MV-4-11 (cell line): Measurements from ENCODE around the gene ETS1.
A peak's percentile ranks its signal among the peaks of the same experiment; 100 is the strongest.

ENCODE experiments used
- DNase-seq: peaks from one replicate; lab custom pipeline; 2025; lab: John Stamatoyannopoulos, UW

ETS1 gene

DNA sequence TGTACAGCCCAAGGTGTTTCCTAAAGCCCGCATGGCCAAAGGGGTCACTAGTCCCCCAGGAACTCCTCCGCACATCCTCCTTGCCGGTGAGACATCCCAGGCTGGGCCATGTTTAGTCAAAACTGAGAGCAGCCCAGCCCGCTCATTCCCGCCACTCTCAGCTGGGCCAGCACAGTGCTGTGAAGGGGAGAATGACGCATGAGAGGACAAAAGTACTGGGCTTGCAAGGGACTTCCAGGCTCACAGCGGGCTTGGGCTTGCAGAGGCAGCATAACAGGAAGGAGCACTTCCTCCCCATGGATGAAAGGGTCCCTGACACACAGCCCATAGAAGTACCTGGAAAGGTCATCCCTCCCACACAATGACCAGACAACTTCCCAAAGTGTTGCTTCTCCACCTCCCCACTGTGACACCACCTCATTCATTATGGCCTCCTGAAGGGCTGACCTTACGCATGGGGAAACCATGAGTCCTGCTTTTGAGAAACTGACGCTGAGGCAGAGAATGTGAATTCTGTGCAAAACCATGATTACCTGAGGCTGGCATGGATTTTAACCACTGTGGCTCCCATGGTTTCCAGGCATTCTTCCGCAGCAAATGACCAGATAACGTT lies 19.1 kb downstream of the ETS1 start:
- DNase-seq: no peak

DNA sequence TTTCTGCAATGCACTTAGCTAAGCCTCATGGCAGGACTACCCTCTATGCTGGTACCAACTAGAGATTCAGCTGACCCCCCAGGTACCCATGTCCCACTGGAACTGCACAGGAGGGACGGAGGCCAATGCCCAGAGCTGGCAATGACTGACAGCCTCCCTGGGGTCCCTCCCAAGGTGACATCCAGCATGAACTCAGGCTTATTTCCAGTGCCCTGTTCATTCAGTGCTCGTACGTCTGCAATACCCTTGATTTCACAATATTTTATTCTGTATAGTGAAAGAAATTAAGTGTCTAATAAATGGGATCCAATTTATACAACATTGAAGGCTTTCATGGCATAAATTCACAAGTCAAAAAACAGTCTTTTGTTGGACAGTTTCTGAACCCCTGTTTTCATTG lies 20.2 kb downstream of the ETS1 start:
- DNase-seq: no peak

- DNase-seq: peak; percentile 63
Observed at GRCh38 chr11:128565881-128566280, 21.5 kb downstream of the ETS1 start.

DNA sequence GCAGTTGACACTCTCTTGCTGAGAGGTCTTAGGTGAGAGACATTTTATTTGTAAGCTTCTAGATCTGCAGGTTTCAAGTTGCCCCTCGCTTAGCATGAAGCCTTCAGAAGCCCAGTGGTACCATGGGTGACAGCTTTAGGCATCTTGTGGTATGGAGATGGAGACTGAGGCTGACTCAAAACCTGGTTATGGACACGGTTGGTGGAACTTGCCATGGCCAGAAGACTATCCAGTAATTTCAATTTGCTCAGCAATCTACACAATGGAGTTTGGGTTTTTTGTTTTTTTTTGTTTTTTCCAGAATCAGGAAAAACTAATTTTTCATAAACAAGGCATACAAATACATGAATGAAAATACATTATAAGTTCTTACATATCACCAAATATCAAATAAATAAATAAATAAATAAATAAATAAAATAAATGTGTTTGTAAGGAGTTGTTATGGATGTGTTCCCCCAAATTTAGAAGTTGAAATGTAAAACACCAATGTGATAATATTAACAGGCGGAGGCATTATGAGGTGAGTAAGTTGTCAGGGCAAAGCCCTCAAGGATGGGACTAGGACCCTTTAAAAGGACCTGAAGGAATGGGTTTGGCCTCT lies 22.6 kb downstream of the ETS1 start:
- no peak for DNase-seq

DNA sequence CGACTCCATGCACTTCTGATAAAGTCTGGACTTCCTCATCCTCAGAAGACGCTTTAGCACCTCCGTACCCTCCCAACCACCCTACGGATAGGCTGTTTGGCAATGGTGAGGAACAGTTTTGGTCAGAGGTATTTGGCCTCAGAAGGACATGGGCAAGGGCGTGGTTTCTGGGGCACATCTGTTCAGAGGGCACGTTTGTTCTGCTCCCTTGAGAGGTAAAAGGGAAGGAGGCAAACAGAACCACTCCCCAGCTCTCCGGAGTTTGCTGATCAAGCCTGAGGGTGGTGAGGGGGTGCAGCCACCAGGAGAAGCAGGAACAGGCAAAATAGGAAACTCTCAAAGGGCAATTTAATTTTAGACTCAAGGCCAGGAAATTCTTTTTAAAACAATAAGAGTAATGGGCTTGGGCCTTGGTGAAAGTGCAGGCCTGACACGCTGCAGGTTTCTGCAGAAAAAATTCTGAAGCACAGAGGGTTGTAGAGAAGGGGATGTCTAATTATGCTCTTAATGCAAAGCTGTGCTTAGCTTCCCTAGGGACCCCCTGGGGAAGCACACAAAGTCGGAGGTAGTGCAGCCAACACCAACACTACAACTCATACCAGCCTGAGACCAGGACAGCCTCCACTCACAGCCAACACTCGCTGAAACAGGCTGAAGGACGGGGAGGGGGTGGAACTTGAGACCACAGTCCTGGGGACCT lies 23.3 kb downstream of the ETS1 start:
- no peak for DNase-seq

- no peak for DNase-seq
Observed at GRCh38 chr11:128563308-128563707, 24.1 kb downstream of the ETS1 start.

DNA sequence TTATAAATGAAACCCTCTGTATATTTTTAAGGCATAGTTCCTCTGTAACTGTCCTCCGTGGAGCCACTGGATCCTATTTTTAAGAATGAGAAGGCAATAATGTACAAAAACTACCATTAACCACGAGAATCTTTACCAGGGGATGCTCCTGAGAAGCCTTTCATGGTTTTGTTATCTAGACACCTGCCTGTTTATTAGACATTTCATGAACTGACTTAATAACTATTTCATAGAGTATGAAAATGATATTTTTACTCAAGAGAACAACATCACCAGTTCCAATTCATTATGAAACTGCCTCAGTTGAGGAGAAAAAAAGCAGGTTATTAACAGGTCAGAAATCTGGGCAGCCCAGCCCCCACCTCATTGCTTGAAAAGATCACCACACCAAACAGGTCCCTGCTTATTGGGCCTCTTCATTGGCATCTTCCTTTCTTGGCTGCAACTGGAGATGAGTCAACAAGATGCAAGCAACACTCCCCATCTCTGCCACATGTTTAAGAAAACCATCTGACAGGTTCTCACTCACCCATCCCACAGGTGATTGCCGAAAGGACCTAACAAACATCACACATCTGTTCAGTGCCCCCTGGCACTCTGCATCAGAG lies 27.8 kb downstream of the ETS1 start:
- no peak for DNase-seq

DNA sequence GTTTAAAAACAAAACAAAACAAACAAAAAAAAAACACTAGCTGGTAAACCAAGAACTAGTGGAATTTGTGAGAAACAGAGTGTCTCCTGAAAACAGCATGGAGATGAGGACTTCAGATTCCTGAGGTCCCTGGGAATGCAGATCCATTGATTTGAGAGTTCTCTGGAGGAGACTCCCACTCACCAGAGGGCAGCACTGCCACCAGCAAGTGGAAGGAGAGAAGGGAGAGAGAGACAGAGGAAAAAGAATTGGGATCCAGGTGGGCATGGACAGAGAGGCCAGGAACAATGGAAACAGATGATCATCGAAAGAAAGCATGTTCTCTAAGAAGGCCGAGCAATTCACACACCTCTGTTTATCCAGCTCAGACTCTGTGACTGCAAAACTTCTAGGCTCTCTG lies 31.8 kb downstream of the ETS1 start:
- no peak for DNase-seq

DNA sequence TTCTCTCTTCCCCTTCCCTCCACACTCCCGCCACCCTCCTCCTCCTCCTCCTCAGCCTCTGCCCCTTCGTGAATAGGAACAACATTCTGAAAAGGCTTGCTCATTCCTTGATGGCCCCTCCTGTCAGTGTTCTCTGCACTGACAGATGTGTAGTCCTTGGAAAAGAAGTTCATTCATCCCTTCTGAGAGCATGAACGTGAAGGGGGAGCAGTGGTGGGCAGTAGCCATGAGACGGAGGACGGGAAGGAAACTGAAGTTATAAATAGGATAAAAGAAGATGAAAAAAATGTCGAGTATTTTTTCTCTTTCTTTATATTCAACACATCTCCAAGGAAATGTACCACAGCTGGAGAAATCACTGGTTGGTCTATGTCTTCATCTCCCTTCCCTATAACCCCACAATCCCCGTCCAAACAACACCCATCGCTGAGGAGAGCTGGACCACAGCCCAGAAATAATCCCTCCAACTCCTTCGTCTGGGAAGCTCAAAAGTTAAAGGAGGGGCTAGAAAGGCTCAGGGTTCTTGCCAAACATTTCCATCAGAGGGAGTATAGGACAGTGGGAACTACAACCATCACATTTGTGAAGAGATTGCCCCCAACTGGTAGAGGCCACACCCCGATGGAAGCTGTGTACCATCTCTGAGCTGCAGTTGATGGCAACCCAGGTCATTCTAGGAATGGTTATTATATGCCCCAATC lies 33.5 kb downstream of the ETS1 start:
- no peak for DNase-seq

DNA sequence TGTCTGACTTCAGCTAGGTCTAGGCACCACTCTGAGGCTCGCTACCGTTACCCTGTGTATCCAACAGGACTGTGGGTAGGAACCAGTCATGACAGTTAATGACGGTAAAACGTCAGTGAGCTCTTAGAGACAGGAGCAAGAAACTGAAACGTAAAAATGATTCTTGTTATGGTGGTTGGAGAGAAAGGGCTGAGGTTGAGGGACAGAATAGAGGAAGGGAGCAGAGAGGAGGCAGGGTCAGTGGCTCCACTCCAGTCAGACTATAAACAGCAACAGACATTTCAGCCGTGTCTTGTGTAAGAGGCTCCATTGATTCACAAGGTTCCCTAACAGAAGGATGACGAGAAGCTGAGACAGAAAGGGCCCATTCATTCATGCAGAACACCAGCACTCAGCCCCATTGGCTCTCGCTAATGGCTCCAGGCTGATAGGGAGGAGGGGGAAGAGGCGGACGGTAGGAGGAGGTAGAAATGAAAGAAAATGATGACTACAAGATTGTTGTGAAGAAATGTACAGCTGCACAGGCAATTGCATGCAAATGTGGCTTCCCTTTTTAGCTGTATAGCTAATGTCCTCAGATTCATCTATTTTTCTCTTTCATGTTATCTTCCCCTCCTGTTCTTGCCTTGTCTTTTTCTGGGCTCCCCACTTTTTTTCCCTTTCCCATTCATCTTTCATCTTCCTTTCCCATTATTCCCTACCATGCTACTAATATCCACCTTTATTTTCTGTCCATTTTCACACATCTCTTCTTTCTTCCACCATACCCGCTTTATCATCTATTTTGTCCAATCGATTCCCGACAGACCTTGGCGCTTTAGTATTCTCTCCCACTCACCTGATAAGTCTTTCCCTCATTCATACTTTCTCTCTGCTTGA lies 34.3 kb downstream of the ETS1 start:
- DNase-seq: peak; percentile 86

DNA sequence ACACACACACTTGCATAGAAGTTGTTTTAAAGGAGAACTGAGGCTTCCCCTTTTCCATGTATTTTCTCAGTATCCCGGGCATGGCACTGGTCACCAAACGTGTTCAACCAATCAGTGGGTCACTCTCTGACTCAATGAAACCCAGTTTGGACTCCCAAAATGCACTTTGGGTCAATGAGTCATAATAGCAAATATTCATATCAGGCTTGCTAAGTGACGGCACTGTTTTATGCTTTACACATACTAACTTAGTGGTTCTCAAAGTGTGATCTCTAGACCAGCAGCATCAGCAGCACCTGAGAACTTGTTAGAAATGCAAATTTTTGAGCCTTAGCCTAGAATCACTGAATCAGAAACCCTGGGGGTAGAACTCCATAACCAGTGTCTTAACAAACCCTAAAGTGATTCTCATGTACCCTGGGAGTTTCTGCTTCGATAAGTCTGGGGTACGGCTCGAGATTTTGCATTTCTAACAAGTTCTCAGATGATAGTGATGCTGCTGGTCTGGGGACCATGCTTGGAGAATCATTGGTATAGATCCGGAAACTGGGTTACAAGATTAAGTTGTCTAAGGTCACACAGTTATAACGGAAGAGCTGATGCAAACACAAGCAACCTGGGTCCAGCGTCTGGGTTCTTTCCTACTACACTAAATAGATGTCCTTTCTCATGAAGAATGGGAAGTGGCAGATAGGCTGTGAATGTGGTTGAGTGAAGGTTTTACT lies 35.6 kb downstream of the ETS1 start:
- no peak for DNase-seq

GRCh38 chr11:128551058-128551457 lies 36.3 kb downstream of the ETS1 start:
- no peak for DNase-seq

DNA sequence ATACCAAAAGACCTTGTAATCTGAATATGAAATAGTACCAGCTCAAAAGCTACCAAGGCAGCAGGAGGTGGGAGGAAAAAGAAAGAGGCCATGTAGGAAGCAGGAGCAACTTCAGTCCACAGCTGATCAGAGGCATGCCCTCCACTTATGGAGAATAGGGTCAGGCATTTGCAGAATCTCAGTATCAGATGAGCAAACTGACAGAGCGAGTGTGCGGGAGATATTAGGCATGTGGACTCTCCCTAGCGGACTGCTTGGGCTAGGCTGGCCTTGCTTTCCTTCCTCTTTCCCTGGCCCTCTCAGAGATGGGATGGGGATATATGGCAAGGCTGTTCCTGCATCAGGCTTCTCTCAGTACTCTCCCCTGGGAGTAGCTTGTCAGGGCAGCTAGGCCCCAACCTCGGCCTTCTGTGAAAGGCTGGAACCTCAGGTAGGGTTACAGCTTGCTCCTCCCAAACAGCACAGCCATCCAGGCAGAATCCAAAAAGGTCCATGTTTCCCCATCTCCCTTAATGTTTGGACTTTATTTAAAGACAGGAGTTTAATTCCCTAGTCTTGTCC lies 37.0 kb downstream of the ETS1 start:
- DNase-seq: no peak

DNA sequence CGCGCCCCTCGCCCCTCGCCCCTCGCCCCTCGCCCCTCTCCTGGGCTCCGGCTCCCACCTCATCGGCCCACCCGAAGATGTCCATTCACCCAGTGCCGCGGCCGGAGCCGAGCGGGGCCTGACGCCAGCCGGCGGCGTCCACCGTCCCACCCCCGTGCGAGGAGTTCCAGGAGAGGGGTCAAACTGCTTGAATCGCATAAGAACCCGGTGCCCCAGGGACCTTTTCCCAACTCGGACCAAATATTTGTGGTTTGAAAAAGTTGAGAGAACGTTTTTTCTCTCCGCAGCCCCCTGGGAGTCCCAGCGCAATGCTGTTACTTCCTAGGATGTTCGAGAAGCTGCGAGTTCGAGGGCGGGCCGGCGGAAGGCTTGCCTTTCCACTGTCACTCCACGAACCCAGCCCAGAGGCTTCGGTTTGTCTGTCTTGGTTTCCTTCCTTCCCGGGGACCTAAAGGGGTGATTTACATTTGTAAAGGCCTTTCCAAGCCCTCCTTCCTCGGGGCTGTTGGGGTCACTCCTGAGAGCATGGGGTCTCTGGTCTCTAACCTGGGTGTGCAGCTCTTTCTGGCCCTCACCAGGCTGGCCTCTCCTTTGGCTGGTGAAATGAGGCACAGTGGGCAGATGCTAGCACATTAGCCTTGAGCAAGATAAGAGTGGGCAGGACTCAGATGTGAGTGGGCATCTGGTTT lies 38.0 kb downstream of the ETS1 start:
- DNase-seq: no peak

- DNase-seq: no peak
Observed at GRCh38 chr11:128548649-128549255, 38.6 kb downstream of the ETS1 start.

DNA sequence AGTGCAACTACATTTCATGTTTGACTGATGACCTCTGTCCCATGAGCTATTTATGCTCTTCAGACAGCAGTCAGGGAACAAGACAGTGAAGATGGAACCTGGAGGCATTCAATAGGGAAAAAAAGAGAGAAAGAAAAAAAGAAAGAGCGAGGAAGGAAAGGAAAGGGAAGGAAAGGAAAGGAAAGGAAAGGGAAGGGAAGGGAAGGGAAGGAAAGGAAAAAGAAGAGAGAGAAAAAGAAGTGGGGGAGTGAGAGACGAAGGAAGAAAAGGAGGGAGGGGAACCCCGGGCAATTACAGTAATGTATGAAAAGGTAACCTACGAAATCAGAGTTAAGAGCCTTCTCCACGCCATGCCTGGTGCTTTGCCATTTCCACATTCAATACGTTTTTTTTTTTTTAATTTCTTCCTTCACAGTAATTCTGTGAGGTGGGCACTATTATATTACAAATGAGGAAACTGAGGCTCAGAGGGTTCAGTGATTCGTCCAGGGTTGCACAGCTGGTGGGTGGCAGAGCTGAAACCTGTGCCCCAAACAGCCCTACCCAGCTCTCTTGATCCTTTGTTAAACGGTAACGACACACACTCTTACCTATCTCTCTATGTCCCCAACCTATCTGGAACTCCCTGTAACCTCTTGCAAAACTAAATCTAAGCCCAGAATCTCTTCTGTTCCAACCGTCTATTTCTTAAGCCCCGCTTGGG lies 39.3 kb downstream of the ETS1 start:
- no peak for DNase-seq

DNA sequence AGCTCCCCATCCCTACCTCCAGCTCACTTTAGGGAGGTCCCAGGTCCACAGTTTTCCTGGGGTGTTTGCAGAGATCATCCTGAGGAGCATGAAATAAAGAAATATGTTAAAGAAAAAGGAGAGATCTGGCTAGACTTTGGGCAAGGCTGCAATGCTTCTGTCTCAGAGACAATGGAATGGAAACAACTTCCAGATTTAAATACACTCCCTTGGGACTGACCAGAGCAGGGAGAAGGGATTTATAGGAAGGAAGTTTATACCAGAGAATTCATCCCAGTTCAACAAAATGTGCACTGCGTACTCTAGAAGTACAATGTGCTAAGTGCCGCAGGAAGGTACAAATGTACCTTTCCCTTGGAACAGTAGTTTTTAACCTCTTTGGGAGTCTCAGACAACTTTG lies 40.4 kb downstream of the ETS1 start:
- DNase-seq: no peak

DNA sequence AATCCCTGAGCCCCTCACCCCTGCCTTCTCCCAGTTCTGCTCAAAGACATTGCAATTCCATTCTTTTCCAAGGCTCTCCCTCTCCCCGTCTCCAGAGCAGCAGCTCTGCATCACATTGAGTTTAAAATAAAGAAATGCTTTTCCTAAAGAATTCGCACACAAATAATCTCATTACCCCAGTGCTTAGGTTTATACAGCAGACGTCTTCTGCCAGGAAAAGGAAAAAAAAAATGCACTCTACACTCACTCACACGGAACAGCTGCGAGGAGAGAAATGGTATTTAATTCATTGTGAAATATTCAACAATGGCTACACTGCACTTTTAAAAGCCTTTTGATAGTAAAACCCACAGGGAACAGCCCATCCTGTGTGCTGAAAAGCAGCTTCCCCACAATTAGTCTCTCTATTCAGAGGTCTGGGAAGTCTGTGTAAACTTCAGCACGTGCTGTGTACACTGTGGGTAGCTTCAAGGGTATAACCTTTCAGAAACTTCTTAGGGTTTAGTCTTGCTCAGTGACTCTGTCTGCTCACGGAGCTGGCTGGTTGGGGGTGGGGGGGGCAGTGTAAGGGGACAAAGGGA lies 42.8 kb downstream of the ETS1 start:
- DNase-seq: no peak

DNA sequence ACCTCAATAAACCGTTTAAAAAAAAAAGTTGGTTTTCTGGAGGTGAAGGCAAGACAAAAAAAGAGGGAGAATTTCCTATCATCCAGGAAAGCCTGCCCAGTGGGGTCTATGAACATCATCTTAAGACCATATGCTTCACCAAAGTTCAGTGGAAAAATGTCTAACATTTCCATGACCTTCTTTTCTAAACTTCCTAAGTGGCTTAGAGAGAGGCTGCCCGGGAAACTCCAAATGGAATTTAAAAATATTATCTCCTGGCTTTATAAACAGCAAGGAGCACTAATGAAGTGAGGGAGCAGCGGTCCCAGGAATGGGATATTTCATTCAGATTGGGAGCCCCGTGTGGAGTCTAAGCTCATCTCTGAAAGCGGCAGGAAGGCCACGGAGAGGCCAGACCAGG lies 46.9 kb downstream of the ETS1 start:
- DNase-seq: no peak
